Subcutaneous adipose tissue (tissue), 4 donors: ENCODE data around the gene C16orf92. TPM values are rescaled to one million over a fixed set of nuclear protein-coding genes. Genes with fewer than 3 reads are reported as not detected.

Experiments
- CTCF ChIP-seq: fragments of 450-650 bp; IDR thresholded peaks from one replicate; pipeline ENCODE4 v1.5.1; 2016; ENCODE audit warnings: low read depth, mild to moderate bottlenecking, control low read depth, antibody characterized with exemption, moderate library complexity
- total RNA-seq, 4 donors: library from RNA; depleted of rRNA; stranded (reverse); fragments of >200 nt; gene quantifications; one replicate each; pipeline ENCODE4 v1.1.0, GENCODE V29; 2016

Gene C16orf92
- total RNA-seq, 4 donors from 2014 or later, result not detected

- TF ChIP-seq CTCF, result no peak
Measured at GRCh38 chr16:30041841-30042240, 18.8 kb downstream of the C16orf92 start.

GRCh38 chr16:30046178-30046577 is 23.2 kb downstream of the C16orf92 start:
- TF ChIP-seq CTCF, result no peak

GRCh38 chr16:30046588-30046987 is 23.6 kb downstream of the C16orf92 start:
- TF ChIP-seq CTCF, result no peak

GRCh38 chr16:30049871-30050270 is 26.9 kb downstream of the C16orf92 start:
- no peak for TF ChIP-seq CTCF

- TF ChIP-seq CTCF, result no peak
Measured at GRCh38 chr16:30051518-30051917, 28.5 kb downstream of the C16orf92 start.

GRCh38 chr16:30052671-30053372 is 29.8 kb downstream of the C16orf92 start:
- no peak for TF ChIP-seq CTCF

- no peak for TF ChIP-seq CTCF
Measured at GRCh38 chr16:30053376-30054015, 30.5 kb downstream of the C16orf92 start.
